Peyer's patch (tissue), 4 donors: ENCODE measurements around the gene RREB1.

Experiments
- POLR2A ChIP-seq, 2 donors: fragments of 450-650 bp; IDR thresholded peaks; one replicate each; pipeline ENCODE4 v1.5.1; 2017; ENCODE audit warnings: antibody characterized with exemption in 2 of 2, mild to moderate bottlenecking in 2 of 2, moderate library complexity in 2 of 2
- TF ChIP-seq, protein P1 (sequence below), 6 experiments: fragments of 450-650 bp in 4 of 6; fragments of 200-600 bp in 2 of 6; sonication (generic) in 1 of 6; IDR thresholded peaks; one replicate each; pipeline ENCODE4 v1.5.1; 2017 to 2019; ENCODE audit warnings: antibody characterized with exemption in 6 of 6, mild to moderate bottlenecking in 3 of 6, moderate library complexity in 1 of 6

DNA sequence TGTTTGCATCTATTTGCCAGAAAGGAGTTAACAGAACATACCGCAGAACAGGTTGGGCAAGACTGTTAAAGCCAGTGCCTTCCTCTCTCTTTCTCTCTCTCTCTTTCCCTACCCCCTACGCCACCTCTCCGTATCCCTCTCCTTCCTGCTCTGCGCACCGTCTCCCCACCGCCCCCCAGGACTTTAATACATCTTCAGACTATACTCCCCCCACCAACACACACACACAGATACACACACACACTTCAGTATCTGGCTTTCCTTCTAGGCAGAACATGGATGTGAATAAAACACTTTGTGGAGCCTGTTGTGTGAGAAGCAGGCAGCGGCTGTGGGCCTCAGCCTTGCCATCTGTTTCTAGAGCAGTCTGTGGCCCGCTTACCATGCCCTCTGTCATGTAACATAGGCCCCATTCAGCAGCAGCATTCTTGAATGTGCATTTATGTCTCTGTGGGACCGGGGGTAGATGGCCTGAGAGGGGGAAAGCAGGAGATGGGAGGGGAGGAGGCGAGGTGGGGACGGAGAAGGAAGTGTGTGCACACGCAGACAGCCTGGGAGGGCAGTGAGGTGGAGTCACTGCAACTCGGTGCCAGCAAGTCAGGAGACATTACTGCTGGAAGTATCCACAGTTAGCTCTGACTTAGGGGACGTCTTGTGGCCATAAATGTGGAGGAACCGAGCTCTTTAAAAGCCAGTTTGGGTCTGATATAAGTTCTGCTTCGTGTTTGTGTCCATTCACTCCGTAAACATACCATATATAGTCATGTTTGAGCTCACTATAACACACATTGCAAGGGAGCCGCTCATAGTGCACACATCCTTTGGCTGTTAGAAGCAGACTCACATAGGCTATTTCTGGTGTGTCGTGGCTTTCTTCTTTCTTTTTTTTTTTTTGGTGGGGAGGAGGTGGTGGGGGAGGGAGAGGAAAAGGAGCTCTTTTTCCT lies 38.4 kb downstream of the RREB1 start:
- TF ChIP-seq POLR2A (IDR thresholded peaks at IDR 0.05): peak in 1 of 2 donors; percentile 12
- TF ChIP-seq, protein P1, sequence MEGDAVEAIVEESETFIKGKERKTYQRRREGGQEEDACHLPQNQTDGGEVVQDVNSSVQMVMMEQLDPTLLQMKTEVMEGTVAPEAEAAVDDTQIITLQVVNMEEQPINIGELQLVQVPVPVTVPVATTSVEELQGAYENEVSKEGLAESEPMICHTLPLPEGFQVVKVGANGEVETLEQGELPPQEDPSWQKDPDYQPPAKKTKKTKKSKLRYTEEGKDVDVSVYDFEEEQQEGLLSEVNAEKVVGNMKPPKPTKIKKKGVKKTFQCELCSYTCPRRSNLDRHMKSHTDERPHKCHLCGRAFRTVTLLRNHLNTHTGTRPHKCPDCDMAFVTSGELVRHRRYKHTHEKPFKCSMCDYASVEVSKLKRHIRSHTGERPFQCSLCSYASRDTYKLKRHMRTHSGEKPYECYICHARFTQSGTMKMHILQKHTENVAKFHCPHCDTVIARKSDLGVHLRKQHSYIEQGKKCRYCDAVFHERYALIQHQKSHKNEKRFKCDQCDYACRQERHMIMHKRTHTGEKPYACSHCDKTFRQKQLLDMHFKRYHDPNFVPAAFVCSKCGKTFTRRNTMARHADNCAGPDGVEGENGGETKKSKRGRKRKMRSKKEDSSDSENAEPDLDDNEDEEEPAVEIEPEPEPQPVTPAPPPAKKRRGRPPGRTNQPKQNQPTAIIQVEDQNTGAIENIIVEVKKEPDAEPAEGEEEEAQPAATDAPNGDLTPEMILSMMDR (IDR thresholded peaks at IDR 0.05): no peak
